GM21381 (cell line): ENCODE measurements around the gene RAB15.

Experiments
- ATAC-seq: cut with Tn5 transposase; IDR thresholded peaks from one replicate; pipeline ENCODE4 v1.9.1; 2021; ENCODE audit warnings: mild to moderate bottlenecking, moderate library complexity; ENCODE audit not compliant: unreplicated experiment

Gene RAB15

GRCh38 chr14:64956697-64957406, 15.3 kb downstream of the RAB15 start:
- no peak for ATAC-seq

- ATAC-seq, result no peak
Measured at GRCh38 chr14:64955297-64955696, 16.8 kb downstream of the RAB15 start.

GRCh38 chr14:64954491-64955240, 17.5 kb downstream of the RAB15 start:
- ATAC-seq, result no peak

- no peak for ATAC-seq
Measured at GRCh38 chr14:64953661-64954060, 18.5 kb downstream of the RAB15 start.

- no peak for ATAC-seq
Measured at GRCh38 chr14:64953310-64953654, 18.9 kb downstream of the RAB15 start.

- ATAC-seq, result no peak
Measured at GRCh38 chr14:64952598-64953309, 19.4 kb downstream of the RAB15 start.

GRCh38 chr14:64951724-64952123, 20.4 kb downstream of the RAB15 start:
- no peak for ATAC-seq

GRCh38 chr14:64951291-64951690, 20.8 kb downstream of the RAB15 start:
- ATAC-seq, result no peak

GRCh38 chr14:64950889-64951288, 21.2 kb downstream of the RAB15 start:
- no peak for ATAC-seq

- no peak for ATAC-seq
Measured at GRCh38 chr14:64948612-64949210, 23.4 kb downstream of the RAB15 start.

- ATAC-seq, result no peak
Measured at GRCh38 chr14:64947710-64948611, 24.2 kb downstream of the RAB15 start.

GRCh38 chr14:64946310-64947045, 25.7 kb downstream of the RAB15 start:
- no peak for ATAC-seq

GRCh38 chr14:64945431-64946178, 26.5 kb downstream of the RAB15 start:
- ATAC-seq, result no peak

- no peak for ATAC-seq
Measured at GRCh38 chr14:64944861-64945260, 27.3 kb downstream of the RAB15 start.

- ATAC-seq, result no peak
Measured at GRCh38 chr14:64944041-64944440, 28.1 kb downstream of the RAB15 start.

GRCh38 chr14:64943556-64943955, 28.6 kb downstream of the RAB15 start:
- no peak for ATAC-seq

GRCh38 chr14:64942531-64943111, 29.5 kb downstream of the RAB15 start, which contains the start of gene GPX2:
Gene GPX2 (minus strand): TSS chr14:64942745. CDS start chr14:64942726, 19 bp downstream.
- no peak for ATAC-seq

- no peak for ATAC-seq
Measured at GRCh38 chr14:64940336-64940910, 31.7 kb downstream of the RAB15 start.
